HPDE6-E6E7 (cell line): ENCODE data around the gene SLC39A2.
A peak's percentile ranks its signal among the peaks of the same experiment; 100 is the strongest.
"Not testable (repeated sequence)": the region's sequence is repeated elsewhere in the genome, so short reads cannot be mapped to it uniquely, and the experiment has no call there.

Source experiments
- DNase-seq: peaks from one replicate; pipeline ENCODE4 v3.0.0; 2011; ENCODE audit warnings: missing footprints; ENCODE audit errors: extremely low spot score

The SLC39A2 gene

DNA sequence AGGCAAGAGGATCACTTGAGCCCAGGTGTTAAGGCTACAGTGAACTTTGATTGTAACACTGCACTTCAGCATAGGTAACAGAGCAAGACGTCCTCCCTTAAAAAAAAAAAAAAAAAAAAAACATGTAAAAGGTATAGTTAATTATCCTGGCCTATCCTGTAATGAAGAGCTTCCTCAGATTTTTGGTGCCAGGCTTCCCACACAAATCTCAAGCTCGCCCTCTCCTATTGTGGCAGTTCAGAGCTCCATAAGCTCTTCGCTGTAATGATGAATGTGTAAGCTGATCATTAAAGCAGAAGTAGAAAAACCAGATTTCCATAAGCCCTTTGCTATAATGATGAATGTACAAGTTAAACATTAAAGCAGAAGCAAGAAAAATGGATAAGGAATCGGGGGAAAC is 2.0 kb upstream of the SLC39A2 start:
- DNase-seq = no peak

DNA sequence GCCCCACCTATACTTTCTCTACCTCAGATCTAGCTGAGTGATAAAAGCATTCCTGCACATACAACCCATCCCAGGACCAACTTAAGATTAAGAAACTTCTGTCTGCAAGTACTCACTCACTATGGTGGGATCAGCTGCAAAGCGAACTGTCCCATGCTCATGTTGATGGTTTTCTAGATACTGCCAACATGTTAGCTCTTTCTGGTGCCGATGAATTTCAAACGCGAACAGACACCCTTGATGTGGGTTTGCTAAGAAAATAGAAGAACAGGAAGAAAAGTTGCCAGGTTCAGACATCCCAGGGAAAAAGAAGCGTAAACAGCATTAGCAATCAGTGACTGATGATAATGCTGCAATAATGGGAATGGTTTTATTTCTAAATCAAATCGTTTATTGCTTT is 1.5 kb upstream of the SLC39A2 start:
- DNase-seq = no peak

DNA sequence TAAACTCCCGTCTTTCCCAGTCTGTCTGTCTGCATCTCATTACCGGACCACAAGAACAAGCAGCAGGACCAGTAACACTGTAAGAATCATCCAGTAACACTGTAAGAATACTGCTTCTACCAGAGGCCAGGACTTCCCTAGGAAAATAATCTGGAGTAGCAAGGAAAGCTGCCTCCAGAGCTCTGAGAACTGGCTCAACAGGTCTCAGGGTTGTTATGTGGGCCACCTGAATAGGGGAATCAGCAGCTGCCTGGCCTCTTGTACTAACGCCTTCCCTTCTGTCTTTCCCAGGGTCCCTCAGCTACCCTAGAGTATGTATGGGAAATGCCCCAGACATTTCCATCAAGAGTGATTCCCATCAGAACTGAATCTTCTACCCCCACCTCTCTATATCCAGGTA is 954 bp upstream of the SLC39A2 start:
- no peak for DNase-seq

DNA sequence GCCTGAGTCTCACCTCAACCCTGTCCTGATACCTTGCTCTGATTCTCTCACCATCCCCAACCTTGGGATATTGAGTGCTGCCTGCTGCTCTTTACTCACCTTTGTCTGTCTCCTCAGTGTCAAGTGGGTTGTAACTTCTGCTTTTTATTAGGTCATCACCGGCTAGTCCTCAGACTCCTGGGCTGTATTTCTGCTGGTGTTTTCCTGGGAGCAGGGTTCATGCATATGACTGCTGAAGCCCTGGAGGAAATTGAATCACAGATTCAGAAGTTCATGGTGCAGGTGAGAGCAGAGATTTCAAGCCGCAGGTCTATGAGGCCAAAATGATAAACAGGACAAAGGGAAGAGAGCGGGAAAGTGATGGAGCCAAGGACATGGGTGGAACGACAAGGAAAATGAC is 498 bp downstream of the SLC39A2 start:
- DNase-seq = no peak

DNA sequence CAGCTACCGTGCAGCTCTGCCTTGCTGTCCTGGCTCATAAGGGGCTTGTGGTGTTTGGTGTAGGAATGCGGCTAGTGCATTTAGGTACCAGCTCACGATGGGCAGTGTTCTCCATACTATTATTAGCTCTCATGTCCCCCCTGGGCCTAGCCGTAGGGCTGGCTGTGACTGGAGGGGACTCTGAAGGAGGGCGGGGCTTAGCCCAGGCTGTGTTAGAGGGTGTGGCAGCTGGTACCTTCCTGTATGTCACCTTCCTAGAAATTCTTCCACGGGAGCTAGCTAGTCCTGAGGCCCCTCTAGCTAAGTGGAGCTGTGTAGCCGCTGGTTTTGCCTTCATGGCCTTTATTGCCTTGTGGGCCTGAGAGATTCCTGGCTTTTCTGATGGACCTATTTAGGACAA is 2.1 kb downstream of the SLC39A2 start:
- no peak for DNase-seq

DNA sequence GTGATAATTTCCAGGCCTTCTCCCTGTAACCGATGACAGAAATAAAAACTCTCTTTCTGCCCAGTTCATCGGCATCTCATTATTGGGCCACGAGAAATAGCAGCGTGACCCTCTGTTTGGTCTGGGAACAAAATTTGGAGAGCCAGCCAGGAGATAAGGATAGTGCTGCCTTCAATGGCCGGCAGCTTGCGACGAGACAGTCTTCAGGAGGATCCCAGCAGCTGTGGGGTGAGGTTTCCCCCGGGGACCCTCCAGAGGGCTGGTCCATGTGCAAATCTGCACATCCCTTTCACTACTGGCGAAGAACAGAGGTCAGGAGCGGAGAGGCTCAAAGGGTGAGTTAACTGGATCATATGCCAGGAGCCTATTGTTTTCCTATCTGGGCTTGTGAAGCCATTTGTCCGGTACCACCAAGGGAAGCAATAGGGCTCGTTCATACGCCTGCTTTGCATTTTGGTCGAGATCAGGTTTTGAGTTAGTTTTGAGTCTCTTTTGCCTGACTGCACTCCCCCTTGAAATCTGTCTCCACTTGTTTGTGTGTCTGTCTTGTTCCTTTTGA is 4.8 kb downstream of the SLC39A2 start:
- DNase-seq = no peak

DNA sequence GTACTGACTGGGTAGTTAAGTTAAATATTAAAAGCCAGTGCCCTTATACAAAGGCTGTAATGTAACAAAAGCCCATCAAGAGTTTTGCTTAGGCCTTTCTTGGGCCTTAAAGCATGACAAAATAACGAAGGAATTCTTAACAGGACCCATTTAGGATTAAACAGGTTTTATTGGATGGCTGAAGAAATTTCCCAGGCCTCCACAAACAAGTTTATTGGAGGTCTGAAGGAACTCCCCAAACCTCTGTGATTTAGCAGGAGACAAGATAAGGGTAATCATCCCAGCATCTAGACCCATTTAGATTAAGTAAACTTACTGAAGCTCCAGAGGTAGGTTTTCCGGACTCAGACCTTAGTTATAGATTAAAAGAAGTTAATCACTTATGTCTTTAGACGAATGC is 10.6 kb downstream of the SLC39A2 start:
- not testable (repeated sequence) for DNase-seq

DNA sequence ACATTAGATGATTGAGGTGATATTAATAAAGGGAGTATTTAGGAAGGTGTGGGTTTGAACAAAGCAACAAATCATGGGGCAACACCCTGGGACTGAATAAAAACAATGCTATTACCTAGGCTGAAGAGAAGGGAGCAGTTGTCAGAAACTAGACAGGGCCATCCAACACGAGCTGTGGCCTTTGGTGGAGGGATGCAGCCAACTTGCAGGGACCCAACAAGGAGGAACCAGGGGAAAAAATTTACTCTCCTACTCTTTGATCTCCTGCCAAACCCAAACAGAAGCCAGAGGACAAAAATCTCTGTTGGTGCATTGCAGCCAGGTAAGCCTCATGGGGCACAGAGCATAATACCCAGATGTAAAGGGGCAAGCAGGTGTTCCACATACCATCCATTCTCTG is 12.0 kb downstream of the SLC39A2 start:
- no peak for DNase-seq

DNA sequence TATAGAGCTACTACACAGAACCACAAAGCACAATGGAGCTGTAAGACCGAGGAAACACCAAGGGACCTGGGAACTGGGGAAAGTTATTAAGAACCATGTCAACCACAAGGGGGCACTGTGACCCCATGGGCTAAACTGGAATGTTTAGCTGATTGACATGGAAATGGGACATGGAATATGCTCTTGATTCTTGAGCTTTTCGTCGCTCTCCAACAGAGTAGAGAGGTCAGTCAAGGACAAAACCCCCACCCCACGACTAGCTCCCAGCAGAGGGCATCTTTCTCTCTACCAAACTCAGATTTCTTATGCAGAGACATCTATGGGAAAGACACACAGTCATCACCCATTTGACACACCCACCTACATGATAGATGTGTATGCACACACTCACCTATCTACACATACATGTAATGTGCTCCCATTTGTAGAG is 15.7 kb downstream of the SLC39A2 start:
- DNase-seq = peak; percentile 74

DNA sequence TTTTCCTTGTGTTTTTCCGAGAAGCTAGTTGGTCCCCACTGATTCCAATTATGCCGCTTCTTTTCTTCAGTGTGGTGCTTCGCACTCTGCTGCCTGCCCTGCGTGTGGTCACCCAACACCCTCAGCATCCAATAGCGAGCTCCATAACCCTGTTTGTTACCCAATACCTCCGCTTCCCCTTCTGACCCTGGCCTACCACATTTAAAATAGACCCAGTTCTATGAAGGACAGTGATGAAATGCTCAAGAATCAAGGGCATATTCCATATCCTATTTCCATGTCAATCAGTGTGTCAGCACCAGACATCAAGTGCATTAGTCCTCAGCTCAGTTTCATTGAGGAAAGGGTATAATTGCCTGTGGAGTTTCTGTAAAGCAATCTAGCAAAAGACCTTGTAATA is 16.2 kb downstream of the SLC39A2 start:
- DNase-seq = no peak

DNA sequence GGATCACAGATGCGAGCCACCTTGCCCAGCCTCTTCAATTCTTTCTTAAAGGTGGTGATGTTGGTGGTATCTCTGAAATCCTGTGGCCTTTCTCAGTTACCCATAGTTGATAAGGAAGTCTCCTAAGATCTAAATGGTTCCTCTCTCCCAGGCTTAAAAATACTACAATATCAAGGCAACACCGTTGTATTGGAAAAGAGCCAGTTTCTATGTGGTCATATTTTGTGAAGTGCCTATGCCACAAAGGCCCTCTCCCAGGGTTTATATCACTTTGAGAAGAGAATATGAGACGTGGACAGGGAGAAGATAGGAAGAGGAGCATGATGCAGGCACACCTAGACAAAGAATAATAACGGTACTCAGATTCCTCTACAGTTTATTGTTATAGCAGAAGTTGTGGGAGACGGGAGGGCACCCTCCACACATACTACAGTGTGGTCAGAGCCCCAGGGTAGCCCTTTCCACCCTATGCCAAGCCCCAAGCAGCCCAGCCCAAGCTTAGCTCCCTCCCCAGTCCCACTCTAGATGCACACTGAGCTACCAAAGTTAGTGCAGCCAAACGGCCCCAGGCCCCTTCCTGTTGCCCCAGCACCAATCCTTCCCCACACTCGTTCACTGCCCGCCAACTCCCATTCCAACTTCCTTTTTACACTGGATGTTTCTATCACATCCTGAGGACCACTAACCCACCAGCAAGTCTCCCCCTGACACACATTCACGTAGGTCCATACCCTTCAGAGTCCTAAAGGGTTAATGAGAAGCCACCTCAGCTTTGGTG is 17.5 kb downstream of the SLC39A2 start:
- no peak for DNase-seq

DNA sequence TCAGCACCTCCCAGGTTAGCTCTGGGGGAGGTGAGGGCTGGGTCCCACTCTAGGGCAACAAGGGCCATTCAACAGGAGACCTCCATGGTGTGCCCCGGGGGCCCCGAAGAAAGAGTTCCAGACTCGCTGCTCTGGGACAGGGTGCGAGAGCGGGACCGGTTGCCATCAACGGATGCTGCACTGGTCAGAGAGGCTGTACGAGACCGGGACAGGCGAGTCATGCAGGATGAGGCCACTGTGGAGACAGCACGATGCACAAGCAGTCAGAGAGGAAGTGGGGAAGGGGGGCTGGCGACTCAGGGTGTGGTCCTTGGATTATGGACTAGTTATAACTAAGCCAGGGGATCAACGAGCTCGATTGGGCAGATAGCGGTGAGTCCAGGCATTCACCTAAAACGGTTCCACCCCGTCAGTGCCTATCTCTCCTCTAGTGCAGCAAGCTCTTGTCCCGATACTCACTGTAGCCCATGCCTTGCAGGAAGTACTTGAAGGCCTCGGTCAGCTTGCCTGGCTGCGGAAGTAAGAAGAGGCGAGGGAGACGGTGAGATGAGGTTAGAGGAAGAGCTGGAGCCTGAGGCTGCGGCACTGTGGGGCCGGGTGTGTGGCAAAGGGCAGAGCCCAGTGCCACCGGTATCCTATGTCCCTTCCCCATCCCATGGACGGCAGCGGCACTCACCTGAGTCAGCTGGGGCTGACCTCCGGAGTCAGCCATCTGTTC is 18.6 kb downstream of the SLC39A2 start:
- no peak for DNase-seq

DNA sequence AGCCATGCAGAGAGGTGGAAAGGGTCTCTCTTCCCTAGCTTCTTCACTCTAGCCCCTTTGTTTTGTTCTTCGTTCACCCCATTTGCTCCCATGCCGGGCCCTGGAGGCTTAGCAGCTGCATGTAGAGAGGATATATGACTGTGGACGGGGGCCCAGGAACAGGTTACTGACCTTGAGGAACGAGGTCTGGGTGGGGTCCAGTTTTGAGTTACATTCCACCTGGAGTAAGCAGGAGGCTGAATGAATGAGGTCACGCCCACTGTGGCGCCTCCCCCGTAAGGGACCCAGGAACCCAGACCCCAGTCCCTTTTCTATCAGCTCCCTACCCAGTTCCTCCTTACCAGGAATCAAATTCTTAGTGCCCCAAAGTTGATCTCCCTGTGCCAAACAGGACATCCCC is 19.2 kb downstream of the SLC39A2 start:
- DNase-seq = no peak

DNA sequence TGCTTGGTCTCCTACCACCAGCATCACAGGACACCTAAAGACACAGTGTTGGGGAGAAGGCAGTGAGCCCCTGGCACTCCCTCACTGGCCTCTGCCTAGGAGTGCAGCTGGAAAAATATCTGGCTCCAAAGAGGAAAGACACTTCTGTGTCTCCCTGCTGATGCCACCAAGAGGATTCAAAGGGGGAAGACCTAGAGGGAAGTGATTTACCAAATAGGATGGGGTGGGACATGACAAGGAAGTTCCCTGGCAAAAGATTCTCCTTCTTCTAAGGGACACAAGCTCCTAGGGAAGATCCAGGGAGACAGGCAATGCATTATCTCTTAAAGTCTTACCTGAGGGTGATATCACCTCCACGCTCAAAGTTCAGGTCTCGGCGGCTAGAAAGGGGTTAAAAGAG is 19.7 kb downstream of the SLC39A2 start:
- no peak for DNase-seq

DNA sequence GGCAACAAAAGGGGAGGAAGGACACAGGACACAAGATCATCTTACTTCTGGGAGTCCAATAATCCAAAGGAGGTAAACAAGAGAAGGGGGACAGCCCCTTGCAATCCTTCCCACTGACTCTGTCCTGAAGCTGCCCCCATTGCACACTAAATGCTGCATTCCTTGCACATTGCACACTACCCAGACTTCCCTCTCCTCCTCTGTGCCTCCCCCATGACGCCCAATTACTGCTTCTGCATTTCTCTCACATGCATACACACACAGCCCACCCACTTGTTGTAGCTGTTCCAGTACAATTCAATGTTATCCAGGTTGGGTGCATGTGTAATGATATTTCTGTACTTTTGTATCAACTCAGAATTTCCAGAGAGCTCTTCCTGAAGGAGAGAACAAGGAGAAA is 20.3 kb downstream of the SLC39A2 start:
- no peak for DNase-seq

DNA sequence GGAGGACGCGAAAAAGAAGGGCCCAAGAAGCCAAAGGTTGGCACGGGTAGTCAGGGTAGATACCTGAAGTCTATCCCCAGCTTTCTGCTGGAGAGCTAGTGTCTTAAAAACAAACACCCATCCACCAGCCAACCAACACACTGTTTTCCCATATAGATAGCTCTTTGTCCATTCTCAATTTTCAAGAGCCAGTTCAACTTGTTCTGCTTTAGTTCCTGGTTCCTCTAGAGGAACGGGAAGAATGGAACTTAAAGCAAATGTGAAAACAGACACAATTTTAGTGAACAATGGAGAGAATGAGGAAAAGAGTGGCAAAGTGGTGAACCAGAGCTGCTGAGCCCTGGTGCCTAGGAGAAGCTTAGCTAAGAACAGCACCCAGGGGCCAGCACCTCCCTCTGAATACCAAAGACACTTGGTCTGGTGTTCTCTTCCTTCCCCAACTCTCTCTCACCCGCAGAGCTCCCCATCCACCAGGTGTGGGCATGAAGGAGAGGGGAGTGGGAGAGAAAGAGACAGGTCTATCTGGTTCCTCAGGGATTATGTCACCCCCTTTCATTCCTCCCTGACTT is 22.0 kb downstream of the SLC39A2 start:
- no peak for DNase-seq

DNA sequence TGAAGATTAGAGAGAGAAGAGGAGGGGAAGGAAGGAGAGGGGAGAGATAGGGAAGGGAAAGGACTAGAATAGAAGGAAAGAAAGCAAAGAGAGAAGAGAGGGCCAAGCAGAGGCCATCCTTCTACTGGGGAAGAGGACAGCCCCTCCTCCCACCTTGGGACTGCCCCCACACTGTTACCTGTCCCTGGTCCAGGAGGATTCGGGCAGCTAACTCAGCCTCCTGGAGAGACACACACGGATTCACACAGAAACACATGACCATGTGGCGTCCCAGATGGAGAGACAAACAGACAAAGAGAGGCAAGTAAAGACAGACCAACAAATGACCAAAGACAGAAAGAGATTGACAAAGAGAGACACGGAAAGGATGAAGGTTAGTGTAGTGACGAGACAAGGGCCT is 23.6 kb downstream of the SLC39A2 start:
- DNase-seq = no peak

DNA sequence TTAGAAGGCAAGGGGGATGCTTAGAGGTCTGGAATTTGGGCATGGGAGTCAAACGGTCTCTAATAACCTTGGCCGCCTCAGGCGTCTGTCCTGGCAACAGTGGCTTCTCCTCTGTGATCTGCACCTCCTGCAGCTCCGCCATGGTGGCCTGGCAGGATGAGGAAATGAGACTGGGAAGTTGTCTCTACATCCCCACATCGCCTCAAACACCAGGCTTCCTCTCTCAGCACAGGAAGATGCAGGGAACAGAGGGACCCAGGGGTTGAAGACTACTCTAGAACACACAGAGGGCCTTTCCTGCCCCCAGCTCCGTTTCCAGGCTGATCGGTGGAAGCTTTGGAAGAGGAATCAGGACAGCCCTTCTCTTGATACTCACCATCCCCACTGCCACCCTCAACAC is 24.1 kb downstream of the SLC39A2 start:
- DNase-seq = no peak

DNA sequence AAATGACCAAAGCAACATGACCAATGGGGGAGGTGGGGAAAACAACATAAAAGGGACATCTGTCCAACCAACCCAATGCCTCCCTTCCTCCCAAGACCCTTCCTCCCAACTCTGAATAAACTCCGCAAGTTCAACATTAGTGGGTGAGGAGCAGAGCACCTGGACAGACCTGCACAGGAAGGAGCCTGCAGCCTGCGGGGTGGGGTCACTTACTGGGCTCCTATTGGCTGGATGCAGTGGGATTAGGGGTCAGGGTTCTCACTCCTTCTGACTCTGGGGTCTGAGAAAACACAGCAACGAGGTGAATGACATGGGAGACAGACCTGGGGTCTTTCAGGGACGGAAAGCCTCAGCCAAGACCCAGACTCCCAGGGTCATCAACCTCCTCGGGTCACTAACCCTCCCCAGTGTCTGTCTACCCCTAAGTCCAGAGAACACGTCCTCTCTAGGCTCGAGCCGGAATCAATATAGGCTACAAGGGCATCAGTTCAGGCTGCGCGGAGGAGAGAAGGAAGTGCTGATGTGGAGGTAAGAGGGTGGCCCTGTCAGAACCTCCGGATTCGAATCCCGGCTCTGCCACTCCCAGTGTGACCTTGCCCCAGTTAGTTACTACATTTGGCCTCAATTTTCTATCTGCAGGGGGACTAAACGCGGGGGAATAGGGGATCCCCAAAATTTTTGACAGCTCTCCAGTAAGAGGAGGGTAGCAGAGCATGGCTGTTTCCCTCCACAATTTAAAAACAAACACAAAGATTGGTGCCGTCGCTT is 24.9 kb downstream of the SLC39A2 start:
- no peak for DNase-seq

DNA sequence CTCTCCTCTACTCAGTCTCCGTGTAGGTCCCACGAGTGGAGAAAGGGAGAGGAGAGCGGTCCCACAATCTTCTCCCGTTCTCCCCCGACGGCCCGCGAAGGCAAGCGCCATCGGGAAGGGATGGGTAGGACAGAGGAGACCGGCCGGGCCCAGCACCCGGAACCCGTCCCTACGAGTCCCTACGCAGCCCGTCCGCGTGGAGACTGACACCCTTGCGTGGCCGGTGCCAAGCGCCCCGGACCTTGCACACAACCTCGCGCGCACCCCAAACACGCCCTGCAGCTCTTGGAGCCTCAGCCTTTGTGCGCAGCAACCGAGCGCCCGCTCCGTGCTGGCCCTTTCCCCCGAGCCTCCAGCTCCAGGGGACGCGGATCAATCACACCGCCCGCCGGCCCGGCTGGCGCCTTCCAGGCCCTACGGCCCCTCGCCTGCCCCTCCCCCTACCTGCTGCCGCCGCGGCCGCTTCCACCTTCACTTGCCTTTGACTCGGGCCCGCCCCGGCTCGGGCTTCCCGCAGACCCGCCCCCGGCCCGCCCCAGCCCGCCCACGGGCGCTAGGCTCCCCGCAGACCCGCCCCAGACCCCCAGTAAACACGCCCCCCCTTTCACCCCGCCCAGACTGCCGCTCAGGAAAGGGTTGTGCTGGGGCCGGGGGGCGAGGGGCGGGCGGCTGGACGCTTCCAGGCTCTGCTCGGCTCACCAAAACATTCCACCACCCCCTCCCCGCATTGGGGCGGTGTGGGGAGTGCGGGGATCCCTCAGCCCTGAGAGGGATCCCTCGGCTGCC is 25.7 kb downstream of the SLC39A2 start, which contains the start of gene NDRG2:
Gene NDRG2, minus strand, starts transcription at position 477 of the 786 bp plus-strand sequence. CDS start 1,746 bp downstream, outside the sequence.
- peak; percentile 49 for DNase-seq
